Activated CD8-positive, alpha-beta memory T cell treated with anti-CD3 and anti-CD28 coated beads, Interleukin-2, amount 50 U/mL, for 48 hours (primary cell): ENCODE data around the gene XRCC3.
A peak's percentile ranks its signal among the peaks of the same experiment; 100 is the strongest.
"Not testable (repeated sequence)": the region's sequence is repeated elsewhere in the genome, so short reads cannot be mapped to it uniquely, and the experiment has no call there.

ENCODE experiments used
- DNase-seq: peaks from one replicate; pipeline ENCODE4 v3.0.0-alpha.2; 2020

The XRCC3 gene

DNA sequence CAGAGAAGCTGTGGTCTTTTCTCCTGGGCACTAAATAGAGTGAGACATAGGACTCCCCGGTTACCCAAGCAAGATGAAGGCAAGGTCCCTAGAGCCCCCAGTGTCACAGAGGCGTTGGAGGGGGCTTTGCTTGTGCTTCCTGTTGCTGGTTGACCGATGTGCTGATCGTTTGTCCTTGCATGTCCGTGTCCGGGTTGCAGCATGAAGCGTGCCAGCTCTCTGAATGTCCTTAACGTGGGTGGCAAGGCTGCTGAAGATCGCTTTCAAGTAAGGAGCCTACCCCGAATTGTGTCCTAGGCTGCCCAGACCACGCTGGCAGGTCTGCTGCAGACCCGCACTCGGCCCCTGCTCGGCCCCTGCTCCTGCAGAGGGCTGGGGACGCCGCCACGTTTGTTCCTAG, 23.1 kb downstream of the XRCC3 start:
- no peak for DNase-seq

DNA sequence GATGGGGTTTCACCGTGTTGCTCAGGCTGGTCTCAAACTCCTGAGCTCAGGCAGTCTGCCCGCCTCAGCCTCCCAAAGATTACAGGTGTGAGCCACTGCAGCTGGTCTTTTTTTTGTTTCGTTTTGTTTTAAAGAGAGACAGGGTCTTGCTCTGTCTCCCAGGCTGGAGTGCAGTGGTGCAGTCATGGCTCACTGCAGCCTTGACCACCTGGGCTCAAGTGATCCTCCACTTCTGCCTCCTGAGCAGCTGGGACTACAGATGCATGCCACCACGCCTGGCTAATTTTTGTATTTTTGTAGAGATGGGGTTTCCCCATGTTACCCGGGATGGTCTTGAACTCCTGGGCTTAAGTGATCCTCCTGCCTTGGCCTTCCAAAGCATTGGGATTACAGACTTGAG, 23.6 kb downstream of the XRCC3 start:
- not testable (repeated sequence) for DNase-seq

DNA sequence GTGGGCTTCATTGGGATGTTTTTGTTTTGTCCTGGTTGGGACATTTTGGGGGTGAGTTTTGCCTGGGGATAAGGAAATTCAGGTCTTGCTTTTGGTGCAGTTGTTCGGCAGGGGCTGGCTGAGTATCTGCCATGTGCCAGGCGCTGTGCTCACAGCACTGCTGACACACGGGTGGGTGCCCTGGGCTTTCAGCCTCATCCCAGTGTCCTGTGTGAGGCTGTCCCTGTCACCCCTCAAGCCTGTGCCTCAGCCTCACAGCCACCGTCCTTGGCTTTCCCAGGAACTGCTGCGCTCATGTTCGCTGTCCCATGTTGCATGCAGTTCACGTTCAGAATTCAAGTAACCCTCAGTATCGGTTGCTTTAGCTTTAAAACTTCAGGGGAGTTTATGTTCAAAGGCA, 24.9 kb downstream of the XRCC3 start:
- no peak for DNase-seq

DNA sequence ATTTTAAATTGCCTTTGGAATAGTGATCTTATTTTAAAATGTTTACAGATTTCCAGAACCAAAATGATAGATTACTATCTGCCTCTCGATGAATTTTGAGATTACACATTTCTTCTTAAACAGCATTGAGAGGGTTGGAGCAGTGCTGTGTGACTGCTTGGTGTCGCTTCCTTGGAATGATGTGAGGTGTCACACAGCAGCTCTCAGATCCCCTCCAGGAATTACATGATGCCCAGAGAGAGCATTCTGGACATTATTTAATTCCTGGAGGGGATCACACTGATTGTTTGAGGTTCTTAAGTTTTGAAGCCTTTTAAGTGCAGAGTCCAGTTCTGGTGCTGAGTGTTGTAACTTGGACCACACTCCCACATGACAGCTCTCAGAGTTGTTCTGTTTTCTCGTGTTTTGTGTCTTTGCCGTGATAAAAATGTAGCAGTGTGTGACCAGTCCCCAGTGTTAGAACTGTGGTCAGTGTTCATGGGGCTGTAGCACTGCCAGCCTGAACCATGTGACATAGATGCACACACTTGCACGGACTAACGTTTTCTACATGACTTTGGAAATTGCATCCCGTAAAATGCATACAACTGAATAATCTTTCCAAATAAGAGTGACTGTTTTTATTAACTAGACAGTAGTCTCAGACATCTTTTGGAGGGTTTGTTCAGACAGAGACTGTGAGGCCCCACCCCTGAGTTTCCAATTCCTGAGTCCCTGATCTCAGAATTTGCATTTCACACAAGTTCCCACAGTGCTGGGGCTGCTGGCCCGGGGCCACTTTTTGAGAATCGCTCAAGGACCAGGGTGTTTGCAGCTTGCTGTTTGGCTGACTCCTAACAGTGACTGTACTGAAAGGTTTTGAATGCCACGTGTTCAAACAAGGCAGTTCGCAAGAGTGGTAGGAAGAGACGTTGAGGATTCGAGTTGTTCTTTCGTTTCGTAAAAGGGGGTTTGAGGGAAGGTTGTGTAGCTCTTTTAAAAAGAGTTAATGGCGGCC, 26.0 kb downstream of the XRCC3 start:
- no peak for DNase-seq

DNA sequence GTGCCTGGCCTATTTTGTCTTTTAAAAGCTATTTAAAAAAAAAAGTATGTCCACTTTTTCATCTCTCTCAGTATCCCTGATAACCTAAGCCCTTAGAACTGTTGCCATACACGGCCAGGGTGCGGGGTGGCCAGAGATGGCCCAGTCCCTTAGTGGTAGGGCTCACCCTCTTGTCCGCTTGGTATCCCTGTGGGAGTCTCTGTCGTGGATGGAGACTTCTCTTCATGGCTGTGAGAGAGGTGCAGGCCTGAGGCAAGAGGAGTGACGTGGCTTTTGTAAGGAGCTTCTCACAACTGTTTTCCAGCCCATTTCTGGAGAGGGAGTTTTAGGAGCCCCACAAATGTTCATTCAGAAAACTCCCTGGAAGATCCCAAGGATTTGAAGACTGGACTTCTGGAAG, 26.8 kb downstream of the XRCC3 start:
- no peak for DNase-seq

DNA sequence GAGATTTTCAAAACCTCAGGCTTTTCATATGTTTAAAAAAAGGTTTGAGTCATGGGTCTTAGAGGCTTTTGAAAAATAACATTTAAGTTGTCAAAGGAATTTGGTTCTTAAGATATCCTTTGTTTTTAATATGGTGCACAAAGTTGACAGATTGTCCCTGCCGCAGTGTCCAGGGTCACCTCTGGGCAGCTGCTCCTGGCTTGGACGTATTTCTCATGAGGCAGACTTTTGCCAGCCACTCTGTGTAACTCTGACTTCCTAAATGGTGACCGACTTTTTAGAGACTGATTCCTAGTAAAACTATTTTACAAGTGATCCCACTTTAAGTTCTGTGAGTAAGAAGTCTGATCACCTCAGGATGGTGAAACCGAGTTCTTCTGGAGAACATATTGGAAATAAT, 27.5 kb downstream of the XRCC3 start:
- no peak for DNase-seq

DNA sequence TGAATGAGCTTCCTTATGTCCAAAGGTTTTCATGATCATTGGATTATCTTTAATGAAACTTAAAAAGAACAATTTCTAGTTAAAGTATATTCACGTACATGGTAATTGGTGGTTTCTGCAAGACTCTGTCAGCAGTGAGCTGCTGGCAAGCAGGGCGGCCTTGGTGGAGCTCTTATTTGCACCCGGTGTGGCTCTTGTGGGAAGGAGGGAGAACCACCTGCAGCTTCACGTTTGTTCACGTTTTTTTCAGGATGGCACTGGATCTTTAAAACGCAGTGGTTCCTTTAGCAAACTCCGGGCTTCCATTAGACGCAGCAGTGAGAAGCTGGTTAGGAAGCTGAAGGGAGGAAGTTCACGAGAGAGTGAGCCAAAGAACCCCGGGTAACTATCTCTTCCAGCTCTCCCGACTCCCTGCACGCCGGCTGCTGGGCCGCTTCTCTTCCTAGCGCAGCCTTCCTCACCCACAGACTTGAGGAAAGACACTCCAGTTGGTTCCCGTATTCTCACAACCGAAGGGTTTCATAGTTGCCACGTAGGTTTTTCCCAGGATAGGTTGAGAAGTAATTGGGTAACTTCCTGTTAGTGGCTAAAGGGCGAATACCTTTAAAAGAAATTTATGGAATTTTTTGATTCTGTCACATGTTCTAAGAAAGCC, 28.3 kb downstream of the XRCC3 start:
- no peak for DNase-seq

DNA sequence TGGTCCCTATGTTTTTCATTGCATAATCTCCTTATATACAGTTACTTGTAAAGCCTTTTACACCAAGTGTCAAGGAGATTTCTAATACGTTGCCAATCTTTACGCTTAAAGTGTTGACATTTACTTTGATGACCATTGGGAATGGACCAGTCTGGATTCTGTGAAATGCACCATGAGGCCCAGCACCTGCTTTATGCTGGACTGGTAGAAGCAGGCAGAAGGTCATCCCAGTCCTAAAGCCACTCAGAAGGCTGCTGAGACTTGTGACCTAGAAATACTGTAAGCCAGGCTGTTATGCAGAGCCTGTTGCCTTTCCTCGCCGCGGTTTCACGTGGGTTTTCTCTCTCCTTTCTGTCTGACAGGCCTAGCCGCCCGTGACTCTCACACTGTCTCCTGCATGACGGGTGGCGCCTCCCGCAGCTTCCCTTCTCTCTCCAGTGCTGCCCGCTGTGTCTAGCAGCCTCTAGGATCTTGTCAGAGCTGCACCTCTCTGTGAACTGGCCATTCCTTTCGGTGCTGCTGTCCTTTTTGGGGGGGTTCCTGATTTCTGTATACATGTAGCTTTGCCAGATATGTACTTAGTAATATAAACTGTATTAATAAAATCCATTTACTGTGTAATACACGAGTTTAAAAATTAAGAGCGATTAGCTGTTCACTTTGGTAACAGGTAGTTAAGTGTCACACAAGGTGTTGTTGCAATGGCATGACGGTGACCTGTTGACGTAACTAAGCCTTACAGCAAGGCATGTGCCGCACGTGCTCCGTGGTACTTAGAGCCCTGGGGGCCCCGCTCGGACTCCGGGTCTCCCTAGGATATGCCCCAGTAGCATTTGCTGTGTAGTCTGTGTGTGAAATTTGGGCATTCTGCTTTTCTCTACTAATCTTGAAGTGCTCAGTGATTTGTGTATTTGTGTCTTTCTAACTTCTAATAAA, 29.7 kb downstream of the XRCC3 start:
- no peak for DNase-seq

DNA sequence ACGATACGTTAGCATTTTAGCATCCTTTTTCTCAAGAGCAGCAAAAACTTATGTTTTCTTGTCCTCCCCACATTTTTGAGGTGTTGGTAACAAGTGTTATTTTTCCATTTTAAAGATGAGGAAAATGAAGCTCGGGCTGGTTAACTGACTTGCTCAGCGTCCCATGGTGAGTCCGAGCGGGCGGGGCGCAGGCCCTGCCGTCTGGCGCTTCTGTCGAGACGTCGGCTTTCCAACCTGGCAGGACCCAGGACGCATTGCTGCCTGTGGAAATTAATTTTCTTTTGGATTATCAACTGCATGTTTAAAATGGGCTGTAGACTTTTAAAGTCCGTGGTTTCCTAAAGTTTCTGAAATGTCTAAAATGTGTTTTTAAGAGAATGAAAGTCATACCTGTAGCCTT, 30.4 kb downstream of the XRCC3 start:
- DNase-seq: no peak

DNA sequence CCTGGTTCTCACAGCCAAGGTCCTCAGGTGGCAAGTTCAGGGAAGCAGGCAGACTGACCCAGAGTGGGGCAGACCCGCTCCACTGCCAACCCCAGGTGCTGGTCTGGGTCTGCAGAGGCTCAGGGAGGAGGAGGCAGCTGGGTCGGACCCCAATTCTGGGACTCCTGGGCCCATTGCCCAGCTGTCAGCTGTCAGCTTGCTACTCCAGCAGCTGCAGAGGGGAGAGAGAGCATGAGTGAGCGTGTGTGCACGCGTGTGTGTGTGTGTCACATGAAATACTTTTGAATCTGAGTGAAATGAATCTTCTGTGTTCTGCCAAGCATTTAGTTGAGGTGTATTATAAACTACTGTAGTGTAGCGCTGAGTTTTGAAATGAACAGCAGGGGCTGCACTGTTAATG, 30.8 kb downstream of the XRCC3 start:
- DNase-seq: no peak

DNA sequence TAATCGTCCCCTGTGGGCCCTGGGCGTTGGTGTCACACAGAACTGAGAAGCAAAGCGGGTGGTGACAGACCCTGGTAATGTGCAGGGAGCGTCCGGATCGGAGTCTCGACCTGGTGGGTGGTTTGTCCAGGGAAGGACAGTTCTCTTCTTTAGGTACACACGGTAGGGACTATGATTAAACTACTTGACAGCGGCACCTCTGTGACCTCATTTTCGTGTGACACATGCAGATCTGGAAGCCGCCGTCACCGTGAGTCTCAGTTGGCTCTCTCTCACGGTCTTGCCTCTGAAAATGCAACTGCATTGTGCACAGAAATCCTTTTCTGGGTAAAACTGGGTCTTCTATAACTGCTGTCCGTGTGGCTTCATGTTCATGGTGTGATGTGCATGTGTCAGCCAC, 32.1 kb downstream of the XRCC3 start:
- DNase-seq: no peak

DNA sequence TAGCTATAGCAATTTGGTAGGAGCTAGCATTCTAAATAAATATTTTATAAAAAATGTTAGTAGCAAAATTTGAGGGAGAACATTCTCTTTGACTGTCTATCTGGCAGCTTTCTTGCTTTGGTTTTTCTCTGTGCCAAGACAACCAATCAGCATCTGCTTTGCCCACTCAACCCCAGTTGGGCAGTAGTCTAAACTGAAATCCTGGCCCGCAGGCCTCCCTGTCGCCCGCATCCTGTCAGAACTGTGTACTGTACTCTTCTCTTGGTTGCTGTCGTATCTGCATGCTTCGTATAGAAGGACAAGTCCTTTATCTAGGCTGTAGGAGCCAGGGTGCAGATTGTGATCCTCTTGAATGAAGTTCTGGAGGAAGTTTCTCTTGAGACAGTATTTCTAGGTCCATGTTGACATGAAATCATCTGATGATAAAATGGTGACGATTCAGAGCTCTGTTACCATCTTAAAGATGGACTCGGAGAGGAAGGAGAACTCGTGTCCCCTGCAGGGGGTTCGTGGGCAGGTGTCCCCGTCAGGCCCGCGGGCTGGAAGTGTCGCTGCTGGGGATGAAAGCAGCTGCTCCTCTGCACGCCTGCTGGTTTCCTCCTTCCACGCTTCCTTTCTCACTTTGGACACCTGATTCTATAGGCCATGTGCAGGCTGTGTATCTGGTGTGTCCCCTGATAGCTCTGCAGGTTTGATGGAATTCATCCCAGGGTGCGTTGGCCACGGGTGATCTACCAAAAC, 34.6 kb downstream of the XRCC3 start:
- no peak for DNase-seq

DNA sequence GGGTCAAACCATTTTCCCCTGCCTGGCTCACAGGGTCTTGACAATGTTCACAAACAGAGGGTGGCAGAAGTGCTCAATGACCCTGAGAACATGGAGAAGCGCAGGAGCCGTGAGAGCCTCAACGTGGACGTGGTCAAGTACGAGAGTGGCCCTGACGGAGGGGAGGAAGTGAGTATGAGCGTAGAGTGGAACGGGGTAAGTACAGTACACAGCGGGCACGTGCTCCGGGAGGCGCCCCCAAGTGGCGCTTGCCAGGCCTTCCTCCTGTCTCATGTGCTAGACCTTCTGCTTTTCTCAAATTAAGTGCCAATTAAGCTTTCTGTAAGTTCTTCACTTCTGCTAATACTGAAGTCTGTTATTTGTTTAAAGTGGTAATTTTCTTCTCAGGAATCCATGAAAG, 35.9 kb downstream of the XRCC3 start:
- peak; percentile 67 for DNase-seq

DNA sequence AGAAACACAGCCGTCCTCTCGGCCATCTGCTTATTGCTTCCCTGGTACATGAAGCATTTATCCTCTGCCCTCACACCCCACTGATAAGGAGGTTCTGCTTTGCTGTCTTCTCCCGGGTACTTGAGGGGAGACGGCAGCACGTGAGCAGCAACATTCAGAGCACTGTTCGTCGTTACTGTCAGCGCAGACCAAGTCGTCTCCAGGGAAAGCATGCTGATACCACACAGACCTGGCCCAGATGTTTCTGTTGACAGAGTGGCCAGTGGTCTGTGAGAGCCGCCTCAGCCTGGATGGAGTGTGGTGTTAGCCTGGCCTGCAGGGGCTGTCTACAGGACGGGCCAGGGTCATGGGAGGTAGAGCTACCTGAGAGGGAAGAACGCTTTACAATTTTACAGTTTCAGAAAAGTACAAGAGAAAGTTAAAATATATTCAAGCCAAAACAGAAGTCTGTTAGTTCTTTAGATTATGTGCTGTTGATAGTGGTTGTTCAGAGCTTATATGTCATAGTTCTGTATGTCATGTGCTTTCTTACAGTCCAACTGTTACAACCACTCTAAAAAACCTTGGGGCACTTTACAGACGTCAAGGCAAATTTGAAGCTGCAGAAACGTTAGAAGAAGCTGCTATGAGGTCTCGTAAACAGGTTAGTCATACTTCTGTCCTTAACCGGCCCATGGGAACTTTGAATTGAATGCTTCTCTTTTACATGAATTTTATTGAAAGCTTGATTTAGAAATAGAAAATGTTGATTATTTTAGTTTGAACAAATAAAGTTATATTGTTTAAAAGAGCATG, 38.2 kb downstream of the XRCC3 start:
- DNase-seq: no peak

DNA sequence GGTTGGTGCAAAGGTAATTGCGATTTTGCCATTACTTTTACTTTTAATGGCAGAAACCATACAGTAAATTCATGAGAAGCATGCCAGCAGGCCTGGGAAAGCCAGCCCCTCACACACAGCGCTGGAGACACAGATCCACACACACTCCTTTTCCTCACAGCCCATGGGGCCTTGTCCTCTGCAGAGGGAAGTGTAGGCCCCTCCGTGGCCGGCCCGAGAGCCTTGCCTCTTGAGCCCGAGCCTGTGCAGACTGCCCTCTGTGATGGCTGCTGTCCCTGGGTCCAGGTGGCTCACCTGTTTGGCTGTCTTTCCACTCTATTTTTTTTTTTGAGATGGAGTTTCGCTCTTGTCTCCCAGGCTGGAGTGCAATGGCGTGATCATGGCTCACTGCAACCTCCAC, 39.3 kb downstream of the XRCC3 start:
- no peak for DNase-seq

DNA sequence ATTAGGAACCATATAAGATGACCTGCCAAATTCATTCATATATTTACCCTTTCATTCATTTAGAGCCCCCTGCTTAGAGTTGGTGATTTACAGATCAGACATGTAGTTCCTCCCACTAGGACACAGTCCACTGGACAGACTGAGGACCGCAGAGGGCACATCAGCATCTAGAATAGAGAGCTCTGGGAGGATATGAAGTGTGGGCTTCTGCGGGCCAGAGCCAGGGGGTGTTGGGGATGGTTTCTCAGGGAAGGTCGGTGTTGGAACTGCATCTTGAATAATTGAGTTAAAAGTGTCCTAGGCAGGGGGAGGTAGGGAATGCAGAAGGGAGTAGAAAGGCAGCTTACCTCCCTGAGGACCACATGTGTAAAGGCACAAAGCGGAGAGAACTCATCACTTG, 43.3 kb downstream of the XRCC3 start:
- no peak for DNase-seq

DNA sequence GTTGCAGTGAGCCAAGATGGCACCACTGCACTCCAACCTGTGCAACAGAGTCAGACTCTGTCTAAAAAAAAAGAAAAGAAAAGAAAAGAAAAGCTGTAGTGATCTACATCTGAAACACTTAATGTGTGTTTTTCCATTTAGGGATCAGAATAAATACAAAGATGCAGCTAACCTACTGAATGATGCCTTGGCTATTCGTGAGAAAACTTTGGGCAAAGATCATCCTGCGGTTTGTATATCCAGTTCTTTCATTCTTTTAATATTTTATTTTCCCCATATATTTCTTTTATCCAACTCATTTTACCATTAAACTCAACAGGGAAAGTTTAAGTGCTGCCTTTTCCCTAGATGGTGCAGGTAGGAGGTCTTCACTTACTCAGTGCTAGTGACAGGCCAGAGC, 45.9 kb downstream of the XRCC3 start:
- no peak for DNase-seq

DNA sequence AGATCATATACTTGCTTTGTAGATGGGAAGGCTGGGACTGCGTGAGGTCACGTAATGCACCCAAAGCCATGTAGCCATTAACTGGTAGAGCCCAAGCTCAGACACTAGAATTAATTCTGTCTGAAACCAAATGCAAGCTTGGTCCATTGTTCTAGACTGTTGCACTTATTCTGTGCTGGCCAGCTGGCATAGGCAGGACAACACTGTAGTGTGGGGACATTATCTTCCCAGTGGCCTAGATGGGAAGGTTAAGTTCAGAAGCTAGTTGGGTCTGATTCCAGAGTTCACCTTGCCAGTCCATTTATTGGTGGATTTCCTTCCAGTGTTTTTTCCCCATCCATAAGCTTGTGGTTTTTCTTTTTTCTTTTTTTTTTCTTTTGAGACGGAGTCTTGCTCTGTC, 47.1 kb downstream of the XRCC3 start:
- DNase-seq: no peak

DNA sequence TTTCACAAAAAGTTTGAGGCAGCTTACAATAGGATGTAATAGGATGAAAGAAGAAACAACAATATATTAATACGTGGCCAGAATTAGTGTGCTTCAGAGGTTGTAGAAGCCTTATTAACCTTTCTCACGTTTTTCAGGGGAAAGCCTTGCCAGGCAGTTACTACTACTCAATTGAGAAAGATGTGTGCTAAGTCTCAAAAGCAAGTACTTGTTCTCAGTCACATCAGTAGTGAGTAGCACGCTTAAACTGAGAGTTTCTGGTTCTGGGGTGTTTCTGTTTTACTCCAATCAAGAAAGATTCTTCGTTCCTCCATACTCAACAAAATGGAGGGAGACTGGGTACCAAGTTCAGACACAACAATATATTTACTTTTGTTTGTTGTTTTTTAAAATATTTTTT, 47.6 kb downstream of the XRCC3 start:
- no peak for DNase-seq

DNA sequence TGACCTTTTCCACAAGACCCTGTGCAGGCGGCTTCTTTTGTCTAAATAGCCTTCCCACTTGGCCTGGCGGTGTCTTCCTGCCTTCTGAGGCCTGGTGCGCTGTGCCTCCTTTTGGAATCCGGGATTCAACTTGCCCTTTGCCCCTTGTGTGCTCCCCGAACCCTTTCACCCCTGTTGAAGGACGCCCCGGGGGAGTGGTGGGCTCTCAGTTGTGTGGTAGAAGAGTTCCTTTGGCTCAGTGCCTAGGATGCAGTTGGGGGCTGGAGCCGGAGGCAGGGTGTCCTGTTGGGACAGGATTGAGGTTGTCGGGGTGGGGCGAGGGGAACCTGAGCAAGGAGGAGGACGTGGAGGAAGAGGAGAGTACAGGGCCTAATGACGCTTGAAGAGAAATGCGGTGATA, 51.7 kb downstream of the XRCC3 start:
- no peak for DNase-seq

DNA sequence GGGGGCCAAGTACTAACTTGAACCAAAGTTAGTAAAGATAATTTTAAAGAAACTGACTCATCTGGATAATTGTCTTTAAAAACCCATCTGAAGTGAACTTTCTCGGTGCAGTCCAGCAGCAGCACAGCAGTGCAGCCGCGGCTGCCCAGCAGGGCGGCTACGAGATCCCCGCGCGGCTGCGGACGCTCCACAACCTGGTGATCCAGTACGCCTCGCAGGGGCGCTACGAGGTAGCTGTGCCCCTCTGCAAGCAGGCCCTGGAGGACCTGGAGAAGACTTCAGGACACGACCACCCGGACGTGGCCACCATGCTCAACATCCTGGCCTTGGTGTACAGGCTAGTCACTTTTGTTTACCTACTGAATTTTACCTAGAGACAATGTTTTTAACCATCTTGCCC, 52.7 kb downstream of the XRCC3 start:
- no peak for DNase-seq

DNA sequence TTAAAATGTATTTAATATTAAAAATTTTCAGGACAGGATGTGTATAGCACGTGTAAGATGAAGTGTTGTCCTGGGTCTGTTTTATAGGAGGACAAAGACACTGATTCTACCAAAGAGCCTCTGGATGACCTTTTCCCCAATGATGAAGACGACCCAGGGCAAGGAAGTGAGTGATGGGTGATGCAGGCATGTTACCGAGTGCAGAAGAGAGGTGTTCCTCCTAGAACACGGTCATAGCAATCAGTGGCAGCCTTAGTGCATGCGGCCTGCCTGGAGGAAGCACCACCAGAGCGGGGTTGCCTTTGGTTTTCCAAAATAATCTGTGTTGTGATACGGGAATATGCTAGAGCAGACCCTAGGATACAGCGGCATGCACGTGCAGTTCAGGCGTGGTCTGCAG, 53.2 kb downstream of the XRCC3 start:
- no peak for DNase-seq
